Measurements from ENCODE around the gene SPATS2L.

SPATS2L gene

DNA sequence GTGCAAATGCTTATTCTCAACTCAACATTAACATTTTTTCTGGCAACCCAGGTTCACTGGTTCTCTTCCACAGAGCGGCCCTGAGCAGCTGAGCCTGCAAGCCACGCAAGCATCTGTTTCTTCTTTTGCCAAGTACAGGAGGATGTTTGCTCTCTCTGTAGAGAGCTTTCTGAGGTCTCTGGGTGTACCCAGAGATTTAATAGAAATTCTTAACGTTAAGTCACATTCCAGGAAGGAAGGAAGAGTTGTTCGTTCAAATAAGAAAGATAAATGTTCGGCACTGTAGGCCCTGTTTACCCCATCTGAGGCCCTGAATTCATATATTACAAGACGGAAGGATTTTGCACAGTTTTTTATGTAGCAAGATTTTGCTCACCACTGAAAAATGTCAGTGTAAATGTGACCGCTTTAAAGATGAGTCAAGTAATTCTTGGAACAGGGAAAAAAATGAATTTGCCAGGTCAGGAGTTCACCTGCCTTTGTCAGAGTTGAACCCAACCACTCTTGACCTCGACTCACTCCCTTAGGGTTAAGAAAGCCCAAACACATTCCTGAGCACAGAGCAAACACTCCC is 173.3 kb downstream of the SPATS2L start:
- H3K27ac ChIP-seq (ENCODE audit: low read depth, low read length), result no peak overlapping the region

DNA sequence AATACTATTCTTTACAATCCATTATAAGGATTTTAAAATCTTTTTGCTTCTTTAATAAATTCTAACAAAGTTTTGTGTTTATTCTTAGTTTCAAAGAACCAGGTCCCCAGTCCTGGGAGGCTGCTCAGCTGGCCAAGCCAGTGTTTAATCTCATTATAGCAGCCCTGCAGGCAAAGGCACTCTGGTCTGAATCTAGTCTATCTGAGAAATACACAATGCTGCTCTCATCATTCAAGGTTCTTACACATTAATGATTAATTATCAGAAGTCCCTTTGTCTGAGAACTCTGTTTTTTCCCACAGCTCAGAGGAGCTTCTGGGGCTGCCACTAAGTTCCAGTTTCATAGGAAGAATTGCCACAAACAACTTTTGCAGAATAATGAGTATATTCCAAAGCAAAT is 175.7 kb downstream of the SPATS2L start:
- Histone ChIP-seq H3K9ac (ENCODE audit: low read length in 5 of 5) (no peak overlapping the region), H3K4me1 (ENCODE audit: control insufficient read depth in 5 of 5, insufficient read depth in 5 of 5, low read length in 5 of 5) (peaks cover 0 to 16% (median 12%) of the 10 kb centered on the region in 5 donors), H3K9me3 (ENCODE audit: control insufficient read depth in 5 of 5, low read length in 5 of 5) (no peaks in the 10 kb centered on the region), H3K4me3 (ENCODE audit: low read depth in 1 of 5, low read length in 5 of 5) (no peak overlapping the region), H3K36me3 (ENCODE audit: control insufficient read depth in 5 of 5, insufficient read depth in 5 of 5, low read length in 5 of 5) (peaks cover 0 to 21% (median 18%) of the 10 kb centered on the region in 5 donors), H3K27me3 (ENCODE audit: control insufficient read depth in 5 of 5, insufficient read depth in 4 of 5, low read length in 5 of 5) (no peaks in the 10 kb centered on the region), H3K27ac (ENCODE audit: low read depth, low read length) (no peak overlapping the region)

More for the DNA sequence above, 173.3 kb downstream of the SPATS2L start:
- H3K27me3 ChIP-seq (ENCODE audit: control insufficient read depth in 5 of 5, insufficient read depth in 4 of 5, low read length in 5 of 5), result no peaks in the 10 kb centered on the region
- H3K4me1 ChIP-seq (ENCODE audit: control insufficient read depth in 5 of 5, insufficient read depth in 5 of 5, low read length in 5 of 5), result peaks cover 0 to 26% (median 20%) of the 10 kb centered on the region in 5 donors
- H3K9ac ChIP-seq (ENCODE audit: low read length in 5 of 5), result no peak overlapping the region
- peaks cover 4 to 44% (median 31%) of the 10 kb centered on the region in 5 donors for H3K36me3 ChIP-seq (ENCODE audit: control insufficient read depth in 5 of 5, insufficient read depth in 5 of 5, low read length in 5 of 5)
- H3K4me3 ChIP-seq (ENCODE audit: low read depth in 1 of 5, low read length in 5 of 5), result no peak overlapping the region
- H3K9me3 ChIP-seq (ENCODE audit: control insufficient read depth in 5 of 5, low read length in 5 of 5), result no peaks in the 10 kb centered on the region

DNA sequence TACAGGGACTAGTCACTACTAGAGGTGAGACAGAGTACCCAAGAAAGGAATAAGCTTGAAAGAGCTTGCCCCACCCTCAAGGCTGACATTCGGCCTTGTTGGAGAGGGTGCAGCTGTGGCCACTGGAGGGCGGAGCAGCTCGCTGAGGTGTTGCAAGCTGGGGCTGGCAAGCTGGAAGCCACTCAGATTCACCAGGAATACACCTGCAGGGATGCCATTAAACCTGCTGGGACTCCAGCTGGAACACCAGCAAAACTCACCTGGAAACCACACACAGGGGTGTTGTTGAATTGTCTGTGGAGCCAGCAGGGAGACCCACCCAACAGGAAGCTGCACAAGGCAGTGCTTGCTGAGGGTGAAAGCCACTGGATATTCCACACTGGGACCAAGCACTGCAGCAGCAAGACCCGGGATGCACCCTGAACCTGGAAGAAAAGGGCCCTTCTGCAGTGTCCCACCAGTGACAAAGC is 177.3 kb downstream of the SPATS2L start:
- no peak overlapping the region for H3K27ac ChIP-seq (ENCODE audit: low read depth, low read length)
- H3K9ac ChIP-seq (ENCODE audit: low read length in 5 of 5), result peak overlapping the region in 1 of 5 donors; percentile 2
- H3K4me1 ChIP-seq (ENCODE audit: control insufficient read depth in 5 of 5, insufficient read depth in 5 of 5, low read length in 5 of 5), result peaks cover 0 to 9% (median 7%) of the 10 kb centered on the region in 5 donors
- no peak overlapping the region for H3K4me3 ChIP-seq (ENCODE audit: low read depth in 1 of 5, low read length in 5 of 5)
- peaks cover 1 to 12% (median 7%) of the 10 kb centered on the region in 5 donors for H3K36me3 ChIP-seq (ENCODE audit: control insufficient read depth in 5 of 5, insufficient read depth in 5 of 5, low read length in 5 of 5)
- no peaks in the 10 kb centered on the region for H3K9me3 ChIP-seq (ENCODE audit: control insufficient read depth in 5 of 5, low read length in 5 of 5)
- H3K27me3 ChIP-seq (ENCODE audit: control insufficient read depth in 5 of 5, insufficient read depth in 4 of 5, low read length in 5 of 5), result no peaks in the 10 kb centered on the region

DNA sequence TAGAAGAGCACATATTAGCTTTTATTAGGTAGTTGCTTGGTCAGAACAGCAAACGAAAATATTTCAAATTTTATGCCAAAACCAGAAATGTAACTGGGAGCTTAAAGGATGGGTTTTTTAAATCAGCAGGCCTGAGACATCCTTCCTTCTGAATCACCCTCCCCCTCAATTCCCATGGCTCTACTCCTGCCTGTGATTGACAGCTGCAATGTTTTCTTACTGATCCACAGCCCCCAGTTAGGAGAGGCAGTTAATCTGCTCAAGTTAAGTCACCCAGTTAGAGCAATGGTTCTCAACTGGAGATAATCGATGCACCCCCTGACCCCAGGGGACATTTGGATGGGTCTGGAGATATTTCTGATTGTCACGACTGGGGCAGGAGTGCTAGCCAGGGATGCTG is 178.4 kb downstream of the SPATS2L start:
- Histone ChIP-seq H3K4me1 (ENCODE audit: control insufficient read depth in 5 of 5, insufficient read depth in 5 of 5, low read length in 5 of 5) (peaks cover 0 to 9% (median 7%) of the 10 kb centered on the region in 5 donors), H3K9ac (ENCODE audit: low read length in 5 of 5) (no peak overlapping the region), H3K36me3 (ENCODE audit: control insufficient read depth in 5 of 5, insufficient read depth in 5 of 5, low read length in 5 of 5) (peaks cover 5 to 10% (median 6%) of the 10 kb centered on the region in 5 donors), H3K9me3 (ENCODE audit: control insufficient read depth in 5 of 5, low read length in 5 of 5) (no peaks in the 10 kb centered on the region), H3K27me3 (ENCODE audit: control insufficient read depth in 5 of 5, insufficient read depth in 4 of 5, low read length in 5 of 5) (no peaks in the 10 kb centered on the region), H3K4me3 (ENCODE audit: low read depth in 1 of 5, low read length in 5 of 5) (no peak overlapping the region), H3K27ac (ENCODE audit: low read depth, low read length) (no peak overlapping the region)

DNA sequence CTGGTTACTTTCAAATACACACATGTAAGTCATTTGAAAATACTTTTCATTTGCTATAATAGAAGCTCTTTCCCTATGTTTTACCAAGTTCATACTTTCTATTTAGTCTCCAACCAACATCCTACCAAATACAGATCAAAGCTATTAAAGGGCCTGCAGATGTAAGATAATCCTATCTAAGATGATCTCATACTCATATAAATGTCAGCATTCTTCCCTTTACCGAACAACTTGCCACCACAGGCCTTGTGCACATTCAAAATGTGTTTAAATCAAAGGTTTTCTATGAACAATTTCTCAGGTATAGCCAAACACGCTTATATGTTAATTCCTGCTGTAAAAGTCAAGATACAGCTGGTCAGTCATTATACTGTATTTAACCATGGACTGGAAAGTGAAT is 180.0 kb downstream of the SPATS2L start:
- Histone ChIP-seq H3K9ac (ENCODE audit: low read length in 5 of 5) (no peak overlapping the region), H3K27me3 (ENCODE audit: control insufficient read depth in 5 of 5, insufficient read depth in 4 of 5, low read length in 5 of 5) (no peaks in the 10 kb centered on the region), H3K4me1 (ENCODE audit: control insufficient read depth in 5 of 5, insufficient read depth in 5 of 5, low read length in 5 of 5) (peaks cover 0 to 9% (median 6%) of the 10 kb centered on the region in 5 donors), H3K4me3 (ENCODE audit: low read depth in 1 of 5, low read length in 5 of 5) (no peak overlapping the region), H3K9me3 (ENCODE audit: control insufficient read depth in 5 of 5, low read length in 5 of 5) (no peaks in the 10 kb centered on the region), H3K27ac (ENCODE audit: low read depth, low read length) (no peak overlapping the region), H3K36me3 (ENCODE audit: control insufficient read depth in 5 of 5, insufficient read depth in 5 of 5, low read length in 5 of 5) (peaks cover 12 to 21% (median 17%) of the 10 kb centered on the region in 5 donors)

DNA sequence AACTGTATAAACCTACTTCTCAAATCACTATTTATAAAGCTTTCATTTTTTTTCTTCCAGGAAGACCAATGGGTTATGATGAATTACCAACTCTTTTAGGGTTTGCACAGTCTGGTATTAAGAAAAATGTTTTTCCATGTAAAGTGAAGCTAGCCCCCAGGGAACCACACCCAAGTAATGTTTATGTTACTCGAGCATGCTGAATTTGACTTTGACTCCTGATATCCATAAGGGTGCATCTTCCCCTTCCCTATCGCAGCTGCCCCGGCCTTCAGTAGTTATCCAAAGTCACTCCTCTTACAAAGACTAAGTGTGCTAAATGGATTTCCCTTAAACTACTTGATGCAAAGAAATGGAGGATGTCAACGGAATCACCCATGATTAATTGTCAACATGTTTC is 181.7 kb downstream of the SPATS2L start:
- Histone ChIP-seq H3K9me3 (ENCODE audit: control insufficient read depth in 5 of 5, low read length in 5 of 5) (no peaks in the 10 kb centered on the region), H3K27me3 (ENCODE audit: control insufficient read depth in 5 of 5, insufficient read depth in 4 of 5, low read length in 5 of 5) (no peaks in the 10 kb centered on the region), H3K4me3 (ENCODE audit: low read depth in 1 of 5, low read length in 5 of 5) (no peak overlapping the region), H3K4me1 (ENCODE audit: control insufficient read depth in 5 of 5, insufficient read depth in 5 of 5, low read length in 5 of 5) (peaks cover 0 to 9% (median 6%) of the 10 kb centered on the region in 5 donors), H3K9ac (ENCODE audit: low read length in 5 of 5) (no peak overlapping the region), H3K27ac (ENCODE audit: low read depth, low read length) (no peak overlapping the region), H3K36me3 (ENCODE audit: control insufficient read depth in 5 of 5, insufficient read depth in 5 of 5, low read length in 5 of 5) (peaks cover 26 to 37% (median 31%) of the 10 kb centered on the region in 5 donors)

DNA sequence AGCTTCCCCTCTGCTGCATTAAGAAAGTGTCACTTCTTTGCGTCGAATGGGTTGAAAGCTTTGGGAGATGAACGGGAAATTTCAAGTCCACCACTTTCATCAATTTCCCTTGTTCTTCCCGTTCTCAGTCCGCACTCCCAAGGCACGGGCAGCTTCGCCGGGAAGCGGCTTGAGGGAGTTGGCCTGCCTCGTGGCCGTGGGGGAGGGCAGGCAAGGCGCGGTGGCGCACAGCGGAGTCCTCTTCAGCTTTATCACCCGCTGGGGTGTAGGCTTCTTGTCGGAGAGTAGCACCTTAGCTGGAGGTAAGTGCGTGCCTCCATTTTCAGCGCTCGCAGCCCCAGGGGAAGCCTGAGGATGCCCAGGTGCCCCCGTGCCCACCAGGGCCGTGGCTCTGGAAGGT is 183.5 kb downstream of the SPATS2L start:
- Histone ChIP-seq H3K4me1 (ENCODE audit: control insufficient read depth in 5 of 5, insufficient read depth in 5 of 5, low read length in 5 of 5) (no peaks in the 10 kb centered on the region), H3K27ac (ENCODE audit: low read depth, low read length) (no peak overlapping the region), H3K9ac (ENCODE audit: low read length in 5 of 5) (no peak overlapping the region), H3K4me3 (ENCODE audit: low read depth in 1 of 5, low read length in 5 of 5) (no peak overlapping the region), H3K9me3 (ENCODE audit: control insufficient read depth in 5 of 5, low read length in 5 of 5) (no peaks in the 10 kb centered on the region), H3K27me3 (ENCODE audit: control insufficient read depth in 5 of 5, insufficient read depth in 4 of 5, low read length in 5 of 5) (no peaks in the 10 kb centered on the region), H3K36me3 (ENCODE audit: control insufficient read depth in 5 of 5, insufficient read depth in 5 of 5, low read length in 5 of 5) (peaks cover 34 to 46% (median 39%) of the 10 kb centered on the region in 5 donors)

DNA sequence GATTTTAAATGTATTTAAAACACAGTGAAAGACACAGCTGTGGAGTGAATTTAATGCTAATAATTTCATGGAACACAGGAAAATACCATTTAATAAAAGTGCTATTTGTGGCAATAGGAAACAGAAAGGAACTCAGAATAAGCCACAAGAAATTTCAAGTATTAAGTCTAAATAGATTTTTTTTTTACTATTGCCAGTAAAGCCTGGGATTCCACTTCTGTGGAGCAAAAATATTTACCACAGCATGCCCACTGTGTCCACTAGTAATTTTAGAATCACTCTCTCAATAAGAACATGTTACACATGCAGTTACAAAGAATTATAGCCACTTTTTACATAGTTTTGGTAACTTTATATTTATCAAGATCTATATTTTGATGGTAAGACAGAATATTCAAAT is 186.2 kb downstream of the SPATS2L start:
- H3K36me3 ChIP-seq (ENCODE audit: control insufficient read depth in 5 of 5, insufficient read depth in 5 of 5, low read length in 5 of 5), result peaks cover 41 to 63% (median 47%) of the 10 kb centered on the region in 5 donors
- no peaks in the 10 kb centered on the region for H3K27me3 ChIP-seq (ENCODE audit: control insufficient read depth in 5 of 5, insufficient read depth in 4 of 5, low read length in 5 of 5)
- H3K9me3 ChIP-seq (ENCODE audit: control insufficient read depth in 5 of 5, low read length in 5 of 5), result no peaks in the 10 kb centered on the region
- H3K4me3 ChIP-seq (ENCODE audit: low read depth in 1 of 5, low read length in 5 of 5), result no peak overlapping the region
- H3K9ac ChIP-seq (ENCODE audit: low read length in 5 of 5), result no peak overlapping the region
- H3K27ac ChIP-seq (ENCODE audit: low read depth, low read length), result no peak overlapping the region
- H3K4me1 ChIP-seq (ENCODE audit: control insufficient read depth in 5 of 5, insufficient read depth in 5 of 5, low read length in 5 of 5), result no peaks in the 10 kb centered on the region

DNA sequence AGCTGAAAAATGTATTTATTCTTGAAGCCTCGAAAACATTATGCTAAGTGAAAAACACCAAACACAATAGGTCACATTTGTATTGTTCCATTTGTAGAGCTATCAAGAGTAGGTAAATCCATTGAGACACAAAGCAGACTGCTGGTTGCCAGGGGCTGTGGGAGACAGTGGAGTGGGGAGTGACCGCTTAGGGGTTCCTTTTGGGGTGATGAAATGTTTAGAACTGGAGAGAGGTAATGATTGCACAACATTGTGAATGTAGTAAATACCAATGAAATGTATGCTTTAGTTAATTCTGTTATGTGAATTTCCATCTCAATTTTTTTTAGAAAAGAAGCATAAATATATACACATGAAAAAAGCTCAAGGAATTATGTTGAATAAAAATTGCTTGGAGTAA is 187.6 kb downstream of the SPATS2L start:
- Histone ChIP-seq H3K4me3 (ENCODE audit: low read depth in 1 of 5, low read length in 5 of 5) (no peak overlapping the region), H3K9me3 (ENCODE audit: control insufficient read depth in 5 of 5, low read length in 5 of 5) (no peaks in the 10 kb centered on the region), H3K27ac (ENCODE audit: low read depth, low read length) (no peak overlapping the region), H3K4me1 (ENCODE audit: control insufficient read depth in 5 of 5, insufficient read depth in 5 of 5, low read length in 5 of 5) (no peaks in the 10 kb centered on the region), H3K27me3 (ENCODE audit: control insufficient read depth in 5 of 5, insufficient read depth in 4 of 5, low read length in 5 of 5) (no peaks in the 10 kb centered on the region), H3K9ac (ENCODE audit: low read length in 5 of 5) (no peak overlapping the region), H3K36me3 (ENCODE audit: control insufficient read depth in 5 of 5, insufficient read depth in 5 of 5, low read length in 5 of 5) (peaks cover 42 to 75% (median 56%) of the 10 kb centered on the region in 5 donors)

DNA sequence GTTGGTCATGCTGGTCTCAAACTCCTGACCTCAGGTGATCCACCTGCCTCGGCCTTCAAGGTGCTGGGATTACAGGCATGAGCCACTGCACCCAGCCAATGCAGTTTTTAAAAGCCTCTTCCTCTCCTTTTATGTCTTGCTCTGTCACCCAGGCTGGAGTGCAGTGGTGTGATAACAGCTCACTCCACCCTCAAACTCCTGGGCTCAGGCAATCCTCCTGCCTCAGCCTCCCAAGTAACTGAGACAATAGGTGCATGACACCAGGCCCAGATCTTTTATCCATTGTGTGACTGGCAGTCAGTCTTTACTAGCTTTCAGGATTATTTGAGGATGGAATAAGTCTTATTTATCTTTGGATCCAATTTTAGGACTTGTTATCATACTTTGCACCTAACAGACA is 190.2 kb downstream of the SPATS2L start:
- no peak overlapping the region for H3K27ac ChIP-seq (ENCODE audit: low read depth, low read length)
- no peaks in the 10 kb centered on the region for H3K9me3 ChIP-seq (ENCODE audit: control insufficient read depth in 5 of 5, low read length in 5 of 5)
- H3K9ac ChIP-seq (ENCODE audit: low read length in 5 of 5), result no peak overlapping the region
- H3K4me1 ChIP-seq (ENCODE audit: control insufficient read depth in 5 of 5, insufficient read depth in 5 of 5, low read length in 5 of 5), result no peaks in the 10 kb centered on the region
- H3K4me3 ChIP-seq (ENCODE audit: low read depth in 1 of 5, low read length in 5 of 5), result no peak overlapping the region
- H3K27me3 ChIP-seq (ENCODE audit: control insufficient read depth in 5 of 5, insufficient read depth in 4 of 5, low read length in 5 of 5), result no peaks in the 10 kb centered on the region
- H3K36me3 ChIP-seq (ENCODE audit: control insufficient read depth in 5 of 5, insufficient read depth in 5 of 5, low read length in 5 of 5), result peaks cover 27 to 53% (median 37%) of the 10 kb centered on the region in 5 donors
